Uterus (tissue), 4 donors: ENCODE data around the gene CCDC34. TPM values are rescaled to one million over a fixed set of nuclear protein-coding genes. Genes with fewer than 3 reads are reported as not detected.

ENCODE experiments used
- DNase-seq, 2 donors: peaks; one replicate each; pipeline ENCODE4 v3.0.0-alpha.2; 2019 to 2020
- H3K27ac ChIP-seq, 2 donors: fragments of 200-600 bp; sonication (generic); 1 replicate in 1 of 2; 2 replicates in 1 of 2; pipeline ENCODE4 v1.5.1; 2016 to 2018
- H3K27me3 ChIP-seq, 2 donors: fragments of 200-600 bp; sonication (generic); one replicate each; pipeline ENCODE4 v1.5.1; 2018 to 2019; ENCODE audit warnings: control low read depth in 1 of 2
- H3K36me3 ChIP-seq, 2 donors: fragments of 200-600 bp; sonication (generic); one replicate each; pipeline ENCODE4 v1.5.1; 2019; ENCODE audit warnings: control low read depth in 1 of 2
- H3K4me1 ChIP-seq, 2 donors: fragments of 200-600 bp; sonication (generic); one replicate each; pipeline ENCODE4 v1.5.1; 2018 to 2019; ENCODE audit warnings: control low read depth in 1 of 2
- H3K4me3 ChIP-seq, 2 donors: fragments of 200-600 bp; sonication (generic); 1 replicate in 1 of 2; 2 replicates in 1 of 2; pipeline ENCODE4 v1.5.1; 2018 to 2019; ENCODE audit warnings: mild to moderate bottlenecking in 1 of 2
- H3K9me3 ChIP-seq, 2 donors: fragments of 200-600 bp; sonication (generic); one replicate each; pipeline ENCODE4 v1.5.1; 2019; ENCODE audit warnings: control low read depth in 1 of 2
- CTCF ChIP-seq, 4 experiments: fragments of 200-600 bp in 2 of 4; fragments of 450-650 bp in 2 of 4; sonication (generic) in 2 of 4; IDR thresholded peaks; one replicate each; pipeline ENCODE4 v1.5.1; 2016 to 2019; ENCODE audit warnings: antibody characterized with exemption in 4 of 4, mild to moderate bottlenecking in 2 of 4, moderate library complexity in 1 of 4
- POLR2A ChIP-seq, 2 donors: fragments of 450-650 bp; IDR thresholded peaks; one replicate each; pipeline ENCODE4 v1.6.1; 2016; ENCODE audit warnings: antibody characterized with exemption in 2 of 2, mild to moderate bottlenecking in 1 of 2, moderate library complexity in 1 of 2
- intact Hi-C: fragments of 100-400 bp; cut with DNase I; formaldehyde crosslinking; loops from one replicate; pipeline ENCODE4 v1.15.1; 2023; ENCODE audit warnings: low total_unique reads
- total RNA-seq, 4 donors: library from RNA; depleted of rRNA in 3 of 4; stranded (reverse); fragments of >200 nt in 3 of 4; gene quantifications; one replicate each; pipeline versions ENCODE4 v1.1.0 to v1.2.4, GENCODE V29; 2014 to 2023
- donor health status: DM: yes; HTN: yes; CAD: no.

The CCDC34 gene
- total RNA-seq, 4 donors from 2014 or later, result 0.26 to 8.2 (median 2.7) TPM; not detected in 1

- Histone ChIP-seq H3K27me3 (no peaks in the 10 kb centered on the region), H3K27ac (no peak overlapping the region), H3K4me3 (no peak overlapping the region), H3K9me3 (no peaks in the 10 kb centered on the region), H3K4me1 (no peaks in the 10 kb centered on the region), H3K36me3 (no peaks in the 10 kb centered on the region)
- intact Hi-C loops, result no loop called here
- DNase-seq, result no peak
- TF ChIP-seq POLR2A (IDR thresholded peaks at IDR 0.05), result no peak
These were observed 46.0 kb upstream of the CCDC34 start for GRCh38 chr11:27409049-27409448.

- Histone ChIP-seq H3K4me1 (no peaks in the 10 kb centered on the region), H3K27me3 (no peaks in the 10 kb centered on the region), H3K4me3 (no peak overlapping the region), H3K27ac (no peak overlapping the region), H3K9me3 (no peaks in the 10 kb centered on the region), H3K36me3 (no peaks in the 10 kb centered on the region)
- no peak for DNase-seq
- intact Hi-C loops, result no loop called here
- TF ChIP-seq CTCF (IDR thresholded peaks at IDR 0.05) (no peak), POLR2A (IDR thresholded peaks at IDR 0.05) (no peak)
These were observed 45.3 kb upstream of the CCDC34 start for GRCh38 chr11:27408246-27408800.

GRCh38 chr11:27406498-27407354 is 43.7 kb upstream of the CCDC34 start:
- no peaks in the 10 kb centered on the region for H3K27me3 ChIP-seq
- H3K9me3 ChIP-seq, result no peaks in the 10 kb centered on the region
- H3K4me1 ChIP-seq, result no peaks in the 10 kb centered on the region
- no peaks in the 10 kb centered on the region for H3K36me3 ChIP-seq
- no peak for DNase-seq
- TF ChIP-seq CTCF (IDR thresholded peaks at IDR 0.05) (no peak), POLR2A (IDR thresholded peaks at IDR 0.05) (no peak)
- H3K27ac ChIP-seq, result no peak overlapping the region
- intact Hi-C loops, result no loop called here
- H3K4me3 ChIP-seq, result no peak overlapping the region

GRCh38 chr11:27405134-27405533 is 42.1 kb upstream of the CCDC34 start:
- Histone ChIP-seq H3K4me3 (no peak overlapping the region), H3K9me3 (no peaks in the 10 kb centered on the region), H3K4me1 (no peaks in the 10 kb centered on the region), H3K36me3 (no peaks in the 10 kb centered on the region), H3K27me3 (no peaks in the 10 kb centered on the region), H3K27ac (no peak overlapping the region)
- TF ChIP-seq POLR2A (IDR thresholded peaks at IDR 0.05) (no peak), CTCF (IDR thresholded peaks at IDR 0.05) (no peak)
- intact Hi-C loops, result no loop called here
- DNase-seq, result no peak

- Histone ChIP-seq H3K36me3 (no peaks in the 10 kb centered on the region), H3K27ac (no peak overlapping the region), H3K9me3 (no peaks in the 10 kb centered on the region), H3K4me1 (no peaks in the 10 kb centered on the region), H3K4me3 (no peak overlapping the region), H3K27me3 (no peaks in the 10 kb centered on the region)
- no peak for TF ChIP-seq CTCF (IDR thresholded peaks at IDR 0.05)
- TF ChIP-seq POLR2A (IDR thresholded peaks at IDR 0.05), result no peak
- intact Hi-C loops, result no loop called here
- no peak for DNase-seq
These were observed 41.4 kb upstream of the CCDC34 start for GRCh38 chr11:27404427-27404826.
